Vagina (tissue), 2 donors: Measurements from ENCODE around the gene CYB5R3. TPM values are rescaled to one million over a fixed set of nuclear protein-coding genes. Genes with fewer than 3 reads are reported as not detected.
A peak's percentile ranks its signal among the peaks of the same experiment; 100 is the strongest.

Experiments used
- DNase-seq, 2 donors: peaks; one replicate each; pipeline ENCODE4 v3.0.0-alpha.2; 2017; ENCODE audit errors: extremely low spot score in 2 of 2
- H3K27ac ChIP-seq: fragments of 200-600 bp; sonication (generic); one replicate; pipeline ENCODE4 v1.5.1; 2019
- H3K27me3 ChIP-seq: fragments of 200-600 bp; sonication (generic); one replicate; pipeline ENCODE4 v1.5.1; 2019
- H3K36me3 ChIP-seq, 2 donors: fragments of 200-600 bp; sonication (generic); one replicate each; pipeline ENCODE4 v1.5.1; 2017 to 2019
- H3K4me1 ChIP-seq: fragments of 200-600 bp; sonication (generic); one replicate; pipeline ENCODE4 v1.5.1; 2019
- H3K4me3 ChIP-seq, 2 donors: fragments of 200-600 bp; sonication (generic); 1 replicate in 1 of 2; 2 replicates in 1 of 2; pipeline ENCODE4 v1.5.1; 2016 to 2019
- H3K9me3 ChIP-seq: fragments of 200-600 bp; sonication (generic); one replicate; pipeline ENCODE4 v1.5.1; 2019
- CTCF ChIP-seq, 3 experiments: fragments of 450-650 bp in 2 of 3; fragments of 200-600 bp in 1 of 3; sonication (generic) in 1 of 3; IDR thresholded peaks; one replicate each; pipeline ENCODE4 v1.5.1; 2017 to 2019; ENCODE audit warnings: antibody characterized with exemption in 3 of 3, mild to moderate bottlenecking in 2 of 3, moderate library complexity in 2 of 3
- POLR2A ChIP-seq, 2 donors: fragments of 450-650 bp; IDR thresholded peaks; one replicate each; pipeline ENCODE4 v1.6.1; 2017; ENCODE audit warnings: antibody characterized with exemption in 2 of 2, mild to moderate bottlenecking in 2 of 2, moderate library complexity in 2 of 2
- POLR2AphosphoS5 ChIP-seq, 2 donors: sonication (generic); formaldehyde crosslinking; IDR thresholded peaks; one replicate each; pipeline ENCODE4 v1.9.0; 2017; ENCODE audit warnings: antibody characterized with exemption in 2 of 2, mild to moderate bottlenecking in 2 of 2, low read depth in 1 of 2; ENCODE audit not compliant: insufficient read depth in 1 of 2
- intact Hi-C: fragments of 100-400 bp; cut with DNase I; formaldehyde crosslinking; loops from one replicate; pipeline ENCODE4 v1.15.1; 2023
- total RNA-seq: library from RNA; depleted of rRNA; stranded (reverse); fragments of >200 nt; gene quantifications from one replicate; pipeline ENCODE4 v1.2.3, GENCODE V29; 2016

Gene CYB5R3
- total RNA-seq, 1 donor from 2014 or later = 174 TPM

DNA sequence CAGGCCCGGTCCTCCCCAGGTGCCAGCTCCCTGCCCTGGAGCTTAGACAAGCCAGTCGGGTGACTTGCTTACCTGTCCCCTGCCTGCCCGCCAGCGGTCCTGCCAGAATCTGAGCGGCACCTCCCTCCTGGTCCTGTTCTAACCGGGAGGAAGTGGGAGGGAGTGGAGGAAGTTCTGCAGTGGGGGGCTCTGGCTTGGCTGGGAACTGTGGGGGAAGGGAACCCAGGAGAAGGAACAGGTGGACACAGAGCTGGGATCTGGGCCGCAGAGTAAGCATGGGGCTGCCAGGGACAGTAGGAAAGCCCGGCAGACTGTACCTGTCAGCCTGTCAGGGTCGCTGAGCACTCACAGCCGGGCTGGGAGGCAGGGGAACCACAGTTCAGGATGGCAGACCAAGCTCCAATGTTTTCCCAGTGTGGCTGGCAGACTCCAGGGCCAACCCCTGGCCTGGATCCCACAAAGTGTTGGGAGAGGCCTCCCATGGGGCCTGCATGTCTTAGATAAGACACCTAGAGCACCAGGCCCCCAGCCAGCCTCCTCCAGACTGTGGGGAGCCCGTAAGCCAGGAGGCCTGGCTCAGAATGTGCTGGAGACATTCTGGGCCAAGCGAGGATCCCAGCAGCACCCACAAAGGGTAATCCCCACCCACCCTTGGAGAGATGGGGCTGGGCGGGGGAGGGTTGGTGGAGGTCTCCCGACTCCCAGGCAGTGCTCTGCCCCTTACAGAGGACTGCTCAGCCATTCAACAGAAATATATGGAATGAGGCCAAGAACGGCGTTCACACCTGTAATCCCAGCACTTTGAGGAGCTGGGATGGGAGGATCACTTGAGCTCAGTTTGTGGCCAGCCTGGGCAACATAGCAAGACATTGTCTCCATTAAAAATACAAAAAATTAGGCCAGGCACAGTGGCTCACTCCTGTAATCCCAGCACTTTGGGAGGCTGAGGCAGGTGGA, 2.3 kb downstream of the CYB5R3 start:
- intact Hi-C loops = no loop called here
- TF ChIP-seq POLR2AphosphoS5 (IDR thresholded peaks at IDR 0.05; ENCODE audit: insufficient read depth in 1 of 2, low read depth in 1 of 2) (peak in 1 of 2 donors; percentile 47), POLR2A (IDR thresholded peaks at IDR 0.05) (no peak), CTCF (IDR thresholded peaks at IDR 0.05) (no peak)

GRCh38 chr22:42645938-42646568, 3.1 kb downstream of the CYB5R3 start:
- peak overlapping the region; percentile 46 to 90 for H3K4me3 ChIP-seq
- peak overlapping the region; percentile 99 for H3K27ac ChIP-seq
- peaks cover 76% of the 10 kb centered on the region for H3K4me1 ChIP-seq
- H3K36me3 ChIP-seq = no peaks in the 10 kb centered on the region
- no peaks in the 10 kb centered on the region for H3K27me3 ChIP-seq
- TF ChIP-seq CTCF (IDR thresholded peaks at IDR 0.05) (no peak), POLR2A (IDR thresholded peaks at IDR 0.05) (no peak), POLR2AphosphoS5 (IDR thresholded peaks at IDR 0.05; ENCODE audit: insufficient read depth in 1 of 2, low read depth in 1 of 2) (no peak)
- intact Hi-C loops = no loop called here
- no peak for DNase-seq
- H3K9me3 ChIP-seq = no peaks in the 10 kb centered on the region

More for the DNA sequence above, 2.3 kb downstream of the CYB5R3 start:
- peaks cover 72% of the 10 kb centered on the region for H3K4me1 ChIP-seq
- no peaks in the 10 kb centered on the region for H3K9me3 ChIP-seq
- H3K36me3 ChIP-seq = no peaks in the 10 kb centered on the region
- DNase-seq = peak in 1 of 2 donors; percentile 96
- H3K4me3 ChIP-seq = peak overlapping the region; percentile 46 to 90
- H3K27ac ChIP-seq = peak overlapping the region; percentile 99
- H3K27me3 ChIP-seq = no peaks in the 10 kb centered on the region

DNA sequence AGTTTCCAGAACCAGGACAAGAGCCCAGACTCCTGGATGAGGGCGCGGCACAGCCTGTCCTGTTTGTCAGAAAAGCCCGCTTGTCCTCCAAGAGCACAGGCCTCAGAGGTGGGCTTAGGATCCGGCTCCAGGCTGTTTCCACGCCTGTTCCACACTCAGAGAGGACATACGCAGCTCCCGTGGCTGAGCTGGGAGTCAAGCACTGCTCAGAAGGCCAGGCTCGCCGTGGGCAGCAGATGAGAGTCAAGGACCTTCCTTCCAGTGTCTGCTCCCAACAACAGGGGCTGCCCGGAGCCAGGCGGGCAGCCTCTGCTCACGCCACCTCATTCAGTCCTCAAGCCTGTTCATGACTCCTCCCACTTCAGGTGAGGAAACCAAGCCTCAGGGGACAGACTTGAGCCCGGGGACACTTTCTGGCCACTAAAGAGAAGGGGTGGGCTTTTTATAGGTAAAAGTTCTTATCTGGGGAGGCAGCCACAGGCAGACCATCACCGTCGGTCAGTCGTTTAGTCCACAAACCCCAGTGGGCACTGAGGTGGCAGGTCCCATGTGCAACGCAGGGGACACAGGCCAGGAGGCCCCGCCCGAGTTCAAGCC, 3.8 kb downstream of the CYB5R3 start:
- H3K4me1 ChIP-seq = peaks cover 76% of the 10 kb centered on the region
- no peaks in the 10 kb centered on the region for H3K9me3 ChIP-seq
- H3K36me3 ChIP-seq = no peaks in the 10 kb centered on the region
- H3K27ac ChIP-seq = peak overlapping the region; percentile 99
- H3K27me3 ChIP-seq = no peaks in the 10 kb centered on the region
- DNase-seq = peak in 1 of 2 donors; percentile 96
- H3K4me3 ChIP-seq = peak overlapping the region; percentile 46 to 90
- TF ChIP-seq POLR2A (IDR thresholded peaks at IDR 0.05) = no peak
- TF ChIP-seq CTCF (IDR thresholded peaks at IDR 0.05) = no peak
- peak; percentile 18 to 36 for TF ChIP-seq POLR2AphosphoS5 (IDR thresholded peaks at IDR 0.05; ENCODE audit: insufficient read depth in 1 of 2, low read depth in 1 of 2)
- intact Hi-C loops = no loop called here

DNA sequence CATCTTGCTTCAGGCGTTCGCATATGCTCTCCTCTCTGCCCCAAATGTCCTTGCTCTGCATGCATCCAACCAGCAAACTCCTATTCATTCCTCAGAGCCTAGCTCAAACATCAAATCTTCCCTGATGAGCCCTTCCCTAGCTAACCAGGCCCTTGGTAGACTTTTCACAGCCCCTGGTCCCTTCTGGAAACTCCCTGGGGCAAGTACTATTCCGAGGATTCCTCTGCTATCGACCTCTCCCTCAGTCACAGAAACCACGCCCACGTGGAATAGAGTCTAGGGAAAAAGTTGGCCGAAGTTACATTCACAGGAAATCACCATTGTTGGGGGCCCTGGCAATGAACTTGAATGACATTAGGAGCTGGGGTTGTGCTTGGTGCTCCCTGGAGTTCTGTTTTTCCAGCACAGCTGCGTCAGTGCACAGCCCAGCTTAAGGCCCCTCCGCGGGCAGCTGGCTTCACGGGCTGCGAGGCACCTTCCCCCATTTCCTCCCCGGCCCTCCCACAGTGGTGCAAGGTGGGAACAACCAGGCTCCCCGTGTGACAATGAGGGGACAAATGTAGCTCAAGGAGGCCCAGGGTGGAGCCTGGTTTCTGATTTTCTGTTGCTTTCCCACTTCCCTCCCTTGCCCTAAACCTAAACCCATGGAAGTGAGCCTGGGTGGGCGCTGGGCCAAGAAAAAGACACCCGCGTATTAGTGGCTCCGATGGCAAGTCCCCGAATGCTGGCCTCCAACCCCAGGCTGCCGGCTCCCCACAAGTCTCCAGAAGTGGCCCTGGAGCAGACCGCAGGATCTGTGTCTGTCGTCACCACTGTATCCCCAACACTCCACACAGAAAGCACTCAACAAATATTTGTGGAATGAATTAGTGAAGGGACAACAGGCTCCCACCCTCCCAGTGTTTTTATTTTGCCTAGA, 4.5 kb downstream of the CYB5R3 start:
- intact Hi-C loops = no loop called here
- no peak for DNase-seq
- peak overlapping the region; percentile 46 to 90 for H3K4me3 ChIP-seq

More for the DNA sequence above, 4.5 kb downstream of the CYB5R3 start:
- H3K9me3 ChIP-seq = no peaks in the 10 kb centered on the region
- no peaks in the 10 kb centered on the region for H3K27me3 ChIP-seq
- TF ChIP-seq CTCF (IDR thresholded peaks at IDR 0.05) (no peak), POLR2A (IDR thresholded peaks at IDR 0.05) (no peak), POLR2AphosphoS5 (IDR thresholded peaks at IDR 0.05; ENCODE audit: insufficient read depth in 1 of 2, low read depth in 1 of 2) (no peak)
- H3K27ac ChIP-seq = peak overlapping the region; percentile 99
- no peaks in the 10 kb centered on the region for H3K36me3 ChIP-seq
- H3K4me1 ChIP-seq = peaks cover 73% of the 10 kb centered on the region
